D341Med (cell line): ENCODE results near the gene KLC4.
"Not testable (repeated sequence)": the region's sequence is repeated elsewhere in the genome, so short reads cannot be mapped to it uniquely, and the experiment has no call there.

ENCODE experiments used
- DNase-seq: peaks from one replicate; pipeline ENCODE4 v3.0.0; 2012; ENCODE audit warnings: low spot score

KLC4 gene

GRCh38 chr6:43093436-43094289 lies 34.2 kb downstream of the KLC4 start:
- DNase-seq: no peak

GRCh38 chr6:43095939-43096338 lies 36.5 kb downstream of the KLC4 start:
- DNase-seq: no peak

GRCh38 chr6:43096451-43097097 lies 37.1 kb downstream of the KLC4 start:
- DNase-seq: no peak

- DNase-seq: no peak
Observed at GRCh38 chr6:43097098-43097489, 37.7 kb downstream of the KLC4 start.

GRCh38 chr6:43097502-43097901 lies 38.1 kb downstream of the KLC4 start:
- DNase-seq: no peak

GRCh38 chr6:43101497-43101896 lies 42.1 kb downstream of the KLC4 start:
- DNase-seq: no peak

- DNase-seq: no peak
Observed at GRCh38 chr6:43103253-43103876, 43.9 kb downstream of the KLC4 start.

GRCh38 chr6:43105538-43106222 lies 46.2 kb downstream of the KLC4 start:
- no peak for DNase-seq

- DNase-seq: no peak
Observed at GRCh38 chr6:43107344-43108062, 48.1 kb downstream of the KLC4 start.

GRCh38 chr6:43113431-43114260 lies 54.2 kb downstream of the KLC4 start:
- no peak for DNase-seq

- DNase-seq: no peak
Observed at GRCh38 chr6:43115365-43115764, 55.9 kb downstream of the KLC4 start.

- DNase-seq: not testable (repeated sequence)
Observed at GRCh38 chr6:43117466-43117865, 58.0 kb downstream of the KLC4 start.

GRCh38 chr6:43119482-43119881 lies 60.1 kb downstream of the KLC4 start:
- no peak for DNase-seq

- no peak for DNase-seq
Observed at GRCh38 chr6:43120101-43120763, 60.8 kb downstream of the KLC4 start.

GRCh38 chr6:43120944-43121913 lies 61.8 kb downstream of the KLC4 start:
- DNase-seq: peak; percentile 36

- DNase-seq: peak; percentile 14
Observed at GRCh38 chr6:43122146-43122545, 62.7 kb downstream of the KLC4 start.

- peak; percentile 63 for DNase-seq
Observed at GRCh38 chr6:43123461-43124314, 64.3 kb downstream of the KLC4 start.

- DNase-seq: peak; percentile 11
Observed at GRCh38 chr6:43124481-43124880, 65.0 kb downstream of the KLC4 start.
